Activated CD4-positive, alpha-beta T cell treated with anti-CD3 and anti-CD28 coated beads for 36 hours (primary cell): ENCODE results near the gene INO80E. TPM values are rescaled to one million over a fixed set of nuclear protein-coding genes. Genes with fewer than 3 reads are reported as not detected.
"Not testable (repeated sequence)": the region's sequence is repeated elsewhere in the genome, so short reads cannot be mapped to it uniquely, and the experiment has no call there.

Experiments
- ATAC-seq: fragments of 200-7000 bp; cut with Tn5 transposase; one replicate; pipeline ENCODE4 v1.10.0; 2021; ENCODE audit warnings: mild to moderate bottlenecking, moderate library complexity
- CTCF ChIA-PET: fragments of 350-600 bp; sonication (Branson Sonifier 250); formaldehyde crosslinking; loops from one replicate; lab custom pipeline; 2021; ENCODE audit warnings: antibody characterized with exemption; lab: Charles Lee
- POLR2A ChIA-PET: fragments of 350-600 bp; sonication (Branson Sonifier 250); formaldehyde crosslinking; loops from one replicate; lab custom pipeline; 2021; ENCODE audit warnings: antibody characterized with exemption, inconsistent platforms; lab: Charles Lee
- DNase-seq: peaks from one replicate; pipeline ENCODE4 v3.0.0-alpha.2; 2020
- H3K27ac Mint-ChIP-seq: one replicate; pipeline ENCODE4 v1.8.0; 2021; ENCODE audit warnings: mixed read lengths
- H3K27me3 Mint-ChIP-seq: one replicate; pipeline ENCODE4 v1.8.0; 2021; ENCODE audit warnings: mixed read lengths
- H3K36me3 Mint-ChIP-seq: one replicate; pipeline ENCODE4 v1.8.0; 2021; ENCODE audit warnings: low read depth, mixed read lengths
- H3K4me1 Mint-ChIP-seq: one replicate; pipeline ENCODE4 v1.8.0; 2021; ENCODE audit warnings: mixed read lengths
- H3K4me3 Mint-ChIP-seq: one replicate; pipeline ENCODE4 v1.8.0; 2021; ENCODE audit warnings: mild to moderate bottlenecking, moderate library complexity, mixed read lengths
- H3K9me3 Mint-ChIP-seq: one replicate; pipeline ENCODE4 v1.8.0; 2021; ENCODE audit warnings: low read depth, mixed read lengths
- intact Hi-C, 2 experiments: fragments of 100-400 bp; cut with DNase I in 1 of 2; cut with micrococcal nuclease in 1 of 2; formaldehyde crosslinking; loops; one replicate each; pipeline versions ENCODE4 v1.14.2 to v1.15.1; 2022 to 2024; cut with DNase I, micrococcal nuclease
- total RNA-seq, 2 experiments: library from RNA; stranded (reverse); gene quantifications; one replicate each; pipeline ENCODE4 v1.2.3, GENCODE V29; 2021

Gene INO80E
- 100 to 1,000 TPM in 1 of 2 experiments, 10 to 100 TPM in 1; 80.1 to 106 TPM for total RNA-seq

GRCh38 chr16:29995911-29996765 is at the start of gene INO80E:
Gene INO80E, plus strand, starts transcription at chr16:29996241. Its CDS starts 70 bp downstream, at chr16:29996311.
- peak within 1 kb of the TSS; percentile 96 for H3K4me3 Mint-ChIP-seq
- DNase-seq: peak; percentile 100
- ATAC-seq: peak; percentile 98
- intact Hi-C loops: loop anchor here (1.0 to 10.0 kb wide), 17 partner anchors 23 to 1173 kb away; partner anchors contain the start of genes ALDOA (in 2 of the 2), CDIPT (in 2 of the 2), PAGR1 (in 2 of the 2) and TAOK2 (in 2 of the 2)
- CTCF ChIA-PET: interaction anchor here (1.0 to 1.2 kb wide), 4 partner anchors 10 to 71 kb away, joined by 3 to 5 read pairs (median 4); partner anchors contain the start of genes KCTD13 and TAOK2
- H3K27ac Mint-ChIP-seq: peak within 1 kb of the TSS; percentile 98
- no peaks in the 10 kb centered on the region for H3K9me3 Mint-ChIP-seq
- POLR2A ChIA-PET: interaction anchor here (0.6 to 1.6 kb wide), 3 partner anchors 23 to 373 kb away, joined by 3 to 8 read pairs (median 3); partner anchors contain the start of genes ALDOA and TAOK2
- peaks cover 25% of the 10 kb centered on the region for H3K4me1 Mint-ChIP-seq
- no peaks in the 10 kb centered on the region for H3K27me3 Mint-ChIP-seq
- H3K36me3 Mint-ChIP-seq: peaks cover 45% of the 10 kb centered on the region

GRCh38 chr16:29947897-29948296 is 48.1 kb upstream of the INO80E start:
- ChIA-PET CTCF (interaction anchor here (1.1 kb wide), 1 partner anchor 9 kb away, joined by 3 read pairs; no protein-coding TSS in a partner anchor), POLR2A (no interaction called here)
- intact Hi-C loops: no loop called here
- DNase-seq (no peak), ATAC-seq (no peak)
- Mint-ChIP-seq H3K27me3 (peaks cover 4% of the 10 kb centered on the region), H3K9me3 (peaks cover 3% of the 10 kb centered on the region), H3K4me1 (peaks cover under 1% of the 10 kb centered on the region), H3K27ac (no peak overlapping the region), H3K4me3 (no peak overlapping the region), H3K36me3 (peaks cover 2% of the 10 kb centered on the region)

DNA sequence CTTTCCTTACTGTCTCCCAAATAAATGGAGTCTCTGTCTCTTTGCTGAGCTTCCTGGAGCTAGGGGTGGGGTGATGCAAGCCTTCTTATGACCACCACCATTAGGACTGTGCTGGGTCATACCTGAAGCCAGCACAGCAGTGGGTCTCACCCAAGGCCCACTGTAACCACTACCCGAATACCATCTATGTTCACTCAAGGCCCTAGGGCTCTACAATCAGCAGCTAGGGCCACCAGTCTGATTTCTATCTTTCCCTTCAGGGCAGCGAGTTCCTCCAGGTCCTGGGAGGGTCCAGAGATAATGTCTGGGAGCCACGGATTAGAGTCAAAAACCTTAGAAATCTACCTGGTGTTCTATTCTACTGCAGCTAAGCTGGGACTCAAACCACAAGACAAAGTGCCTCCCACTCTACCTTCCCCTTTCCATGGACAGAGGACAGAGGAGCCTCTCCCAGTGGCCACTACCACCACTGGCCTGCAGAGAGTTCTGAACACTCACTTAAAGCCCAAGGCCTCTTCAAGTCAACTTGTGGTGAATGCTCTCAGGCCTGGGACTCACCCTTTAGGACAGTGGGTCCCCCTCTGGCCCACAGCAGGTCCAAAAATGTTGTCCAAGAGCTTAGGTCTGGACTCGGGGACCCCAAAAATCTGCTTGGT is 45.1 kb upstream of the INO80E start:
- H3K9me3 Mint-ChIP-seq: peaks cover 3% of the 10 kb centered on the region
- CTCF ChIA-PET: interaction anchor here (0.8 kb wide), 2 partner anchors 38 to 432 kb away, joined by 3 to 4 read pairs; no protein-coding TSS in a partner anchor
- H3K4me1 Mint-ChIP-seq: no peaks in the 10 kb centered on the region
- H3K27ac Mint-ChIP-seq: no peak overlapping the region
- H3K27me3 Mint-ChIP-seq: peaks cover 4% of the 10 kb centered on the region
- POLR2A ChIA-PET: no interaction called here
- no peak for DNase-seq
- ATAC-seq: no peak
- no peak overlapping the region for H3K4me3 Mint-ChIP-seq
- H3K36me3 Mint-ChIP-seq: peaks cover 2% of the 10 kb centered on the region
- intact Hi-C loops: no loop called here

- intact Hi-C loops: no loop called here
- peaks cover 4% of the 10 kb centered on the region for H3K27me3 Mint-ChIP-seq
- H3K9me3 Mint-ChIP-seq: peaks cover 3% of the 10 kb centered on the region
- no peak overlapping the region for H3K27ac Mint-ChIP-seq
- CTCF ChIA-PET: interaction anchor here (0.8 kb wide), 1 partner anchor 431 kb away, joined by 4 read pairs; no protein-coding TSS in a partner anchor
- ATAC-seq (no peak), DNase-seq (no peak)
- peaks cover 2% of the 10 kb centered on the region for H3K36me3 Mint-ChIP-seq
- H3K4me3 Mint-ChIP-seq: no peak overlapping the region
- POLR2A ChIA-PET: no interaction called here
- H3K4me1 Mint-ChIP-seq: no peaks in the 10 kb centered on the region
Observed at GRCh38 chr16:29951625-29952365, 44.2 kb upstream of the INO80E start.

DNA sequence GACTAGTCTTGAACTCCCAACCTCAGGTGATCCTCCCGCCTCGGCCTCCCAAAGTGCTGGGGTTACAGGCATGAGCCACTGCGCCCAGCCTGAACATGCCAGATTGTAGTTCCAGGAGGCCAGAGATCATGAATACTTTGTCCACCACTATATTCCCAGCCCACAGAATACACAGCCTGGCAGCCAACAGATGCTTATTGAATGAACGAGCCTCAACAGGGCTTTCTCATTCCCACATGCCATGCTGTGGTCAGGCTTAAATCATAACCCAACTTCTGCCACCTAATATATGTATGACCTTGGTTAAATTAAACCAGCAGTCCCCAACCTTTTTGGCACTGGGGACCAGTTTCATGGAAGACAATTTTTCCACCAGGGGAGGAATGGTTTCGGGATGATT is 37.3 kb upstream of the INO80E start:
- intact Hi-C loops: no loop called here
- no peak overlapping the region for H3K27ac Mint-ChIP-seq
- no peaks in the 10 kb centered on the region for H3K27me3 Mint-ChIP-seq
- ATAC-seq (no peak), DNase-seq (no peak)
- H3K36me3 Mint-ChIP-seq: no peaks in the 10 kb centered on the region
- H3K9me3 Mint-ChIP-seq: no peaks in the 10 kb centered on the region
- CTCF ChIA-PET: no interaction called here
- POLR2A ChIA-PET: no interaction called here
- H3K4me3 Mint-ChIP-seq: no peak overlapping the region
- H3K4me1 Mint-ChIP-seq: peaks cover 17% of the 10 kb centered on the region

- no peaks in the 10 kb centered on the region for H3K9me3 Mint-ChIP-seq
- ChIA-PET POLR2A (no interaction called here), CTCF (interaction anchor here (0.8 to 1.0 kb wide), 2 partner anchors 33 to 314 kb away, joined by 3 read pairs; no protein-coding TSS in a partner anchor)
- no peak overlapping the region for H3K27ac Mint-ChIP-seq
- no peak for ATAC-seq
- H3K36me3 Mint-ChIP-seq: no peaks in the 10 kb centered on the region
- H3K27me3 Mint-ChIP-seq: no peaks in the 10 kb centered on the region
- H3K4me3 Mint-ChIP-seq: no peak overlapping the region
- intact Hi-C loops: no loop called here
- H3K4me1 Mint-ChIP-seq: peaks cover 17% of the 10 kb centered on the region
- DNase-seq: no peak
Observed at GRCh38 chr16:29959293-29959692, 36.7 kb upstream of the INO80E start.

DNA sequence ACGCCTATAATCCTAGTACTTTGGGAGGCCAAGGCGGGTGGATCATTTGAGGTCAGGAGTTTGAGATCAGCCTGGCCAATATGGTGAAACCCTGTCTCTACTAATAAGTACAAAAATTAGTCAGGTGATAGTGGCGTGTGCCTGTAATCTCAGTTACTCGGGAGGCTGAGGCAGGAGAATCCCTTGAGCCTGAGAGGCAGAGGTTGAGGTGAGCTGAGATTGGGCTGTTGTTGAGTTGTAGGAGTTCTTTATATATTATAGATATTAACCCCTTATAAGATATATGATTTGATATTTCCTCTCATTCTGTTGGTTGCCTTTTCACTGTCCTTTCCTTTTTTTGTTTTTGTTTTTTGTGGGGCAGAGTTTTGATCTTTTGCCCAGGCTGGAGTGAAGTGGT is 36.2 kb upstream of the INO80E start:
- intact Hi-C loops: loop anchor here (2.0 to 5.0 kb wide), 2 partner anchors 33 to 83 kb away; partner anchors contain the start of gene KCTD13 (in 1 of the 2)

DNA sequence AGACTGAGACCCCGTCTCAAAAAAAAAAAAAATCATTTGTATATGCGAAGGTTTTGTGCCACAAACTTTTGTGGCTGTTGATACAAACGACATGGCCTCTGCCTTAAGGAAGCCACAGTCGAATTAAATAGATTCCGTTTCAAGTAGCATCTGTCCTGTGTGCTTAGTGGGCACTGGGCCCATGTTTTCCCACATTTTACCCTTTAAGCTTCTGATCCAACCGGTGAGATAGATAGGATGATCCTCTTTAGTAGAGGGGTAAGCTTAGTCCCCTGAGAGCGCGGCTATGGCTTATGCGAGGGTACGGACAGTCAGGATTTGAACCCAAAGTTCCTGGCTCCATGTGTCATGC is 34.9 kb upstream of the INO80E start:
- DNase-seq: no peak
- peak overlapping the region; percentile 85 for H3K27ac Mint-ChIP-seq
- H3K36me3 Mint-ChIP-seq: peaks cover 2% of the 10 kb centered on the region
- no peaks in the 10 kb centered on the region for H3K9me3 Mint-ChIP-seq
- peak overlapping the region; percentile 88 for H3K4me3 Mint-ChIP-seq
- intact Hi-C loops: loop anchor here (1.0 to 5.0 kb wide), 4 partner anchors 34 to 171 kb away; partner anchors contain the start of genes CDIPT (in 1 of the 2), KCTD13 (in 1 of the 2) and KIF22 (in 1 of the 2)
- H3K27me3 Mint-ChIP-seq: no peaks in the 10 kb centered on the region
- POLR2A ChIA-PET: interaction anchor here (0.7 to 2.2 kb wide), 2 partner anchors 12 to 447 kb away, joined by 3 to 14 read pairs; partner anchors contain the start of gene TAOK2
- CTCF ChIA-PET: interaction anchor here (0.5 to 1.9 kb wide), 14 partner anchors 12 to 796 kb away, joined by 3 to 15 read pairs (median 4); partner anchors contain the start of genes ALDOA, CDIPT, KCTD13 and TAOK2
- no peak for ATAC-seq
- peaks cover 17% of the 10 kb centered on the region for H3K4me1 Mint-ChIP-seq

More for the DNA sequence above, 36.2 kb upstream of the INO80E start:
- peaks cover 17% of the 10 kb centered on the region for H3K4me1 Mint-ChIP-seq
- H3K4me3 Mint-ChIP-seq, H3K36me3 Mint-ChIP-seq, POLR2A ChIA-PET, H3K9me3 Mint-ChIP-seq, ATAC-seq, H3K27me3 Mint-ChIP-seq, H3K27ac Mint-ChIP-seq, DNase-seq: not testable (repeated sequence)
- CTCF ChIA-PET: interaction anchor here (0.8 to 1.0 kb wide), 2 partner anchors 33 to 314 kb away, joined by 3 read pairs; no protein-coding TSS in a partner anchor

DNA sequence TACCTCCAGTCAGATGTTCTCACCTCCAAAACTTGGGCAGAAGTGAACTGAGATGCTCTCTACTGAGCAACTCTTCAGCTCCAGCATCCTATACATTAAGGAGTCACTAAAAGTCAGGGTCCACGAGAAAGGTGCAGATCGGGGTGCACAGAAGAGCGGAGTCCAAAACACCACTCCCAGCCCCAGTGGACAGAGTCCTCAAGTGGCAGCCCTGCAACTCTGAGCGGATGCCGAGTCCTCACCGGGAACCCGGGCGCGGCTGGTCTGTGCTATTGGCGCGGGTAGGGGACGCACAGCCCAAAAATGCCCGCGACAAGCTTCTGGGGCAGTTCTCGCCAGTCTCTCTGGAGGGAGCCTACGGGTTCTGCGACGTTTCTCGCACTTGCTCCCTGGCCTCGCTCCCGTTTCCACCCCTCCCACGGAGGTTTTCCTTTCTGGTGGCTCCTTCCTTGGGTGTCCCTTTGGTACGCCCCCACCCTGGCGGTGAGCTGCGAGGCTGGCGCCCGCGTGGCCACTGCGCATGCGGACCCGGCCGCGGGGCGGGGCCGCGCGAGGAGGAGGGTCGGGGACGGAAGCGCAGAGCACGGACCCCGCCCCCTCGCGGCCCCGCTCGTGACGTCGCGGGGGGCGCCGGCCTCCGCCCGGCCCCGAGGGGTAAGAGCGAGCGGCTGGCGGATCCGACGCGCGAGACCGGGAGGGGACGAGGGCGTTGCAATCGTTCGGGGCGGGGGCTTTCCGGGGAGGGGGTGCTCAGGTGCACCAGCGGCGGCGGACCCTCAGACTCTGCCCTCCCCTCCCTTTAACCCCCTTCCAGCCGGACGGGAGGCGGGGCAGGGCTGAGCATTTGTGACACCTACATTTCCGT is 34.3 kb upstream of the INO80E start, which contains the start of gene TMEM219:
TSS of gene TMEM219 (plus strand) at position 601 of the 865 bp plus-strand sequence. CDS start 1,065 bp downstream, outside the sequence.
- Mint-ChIP-seq H3K27ac (peak within 1 kb of the TSS; percentile 87), H3K4me3 (peak within 1 kb of the TSS; percentile 88), H3K9me3 (no peaks in the 10 kb centered on the region), H3K27me3 (no peaks in the 10 kb centered on the region), H3K36me3 (peaks cover 2% of the 10 kb centered on the region), H3K4me1 (peaks cover 17% of the 10 kb centered on the region)
- CTCF ChIA-PET: interaction anchor here (0.5 to 1.9 kb wide), 14 partner anchors 11 to 795 kb away, joined by 3 to 15 read pairs (median 4); partner anchors contain the start of genes ALDOA, CDIPT, KCTD13 and TAOK2
- DNase-seq (peak; percentile 94), ATAC-seq (peak; percentile 95)
- POLR2A ChIA-PET: interaction anchor here (0.7 to 2.2 kb wide), 3 partner anchors 11 to 446 kb away, joined by 3 to 14 read pairs (median 3); partner anchors contain the start of gene TAOK2
- intact Hi-C loops: loop anchor here (1.0 to 5.0 kb wide), 10 partner anchors 12 to 171 kb away; partner anchors contain the start of genes KCTD13 (in 2 of the 2), TAOK2 (in 2 of the 2), ASPHD1 (in 1 of the 2) and CDIPT (in 1 of the 2)
